SJSA1 (cell line): Measurements from ENCODE around the gene LSM11. TPM values are rescaled to one million over a fixed set of nuclear protein-coding genes. Genes with fewer than 3 reads are reported as not detected.
"Not testable (repeated sequence)": the region's sequence is repeated elsewhere in the genome, so short reads cannot be mapped to it uniquely, and the experiment has no call there.

Experiments
- DNase-seq, 2 experiments: peaks; one replicate each; pipeline ENCODE4 v3.0.0-alpha.2; 2015 to 2020; ENCODE audit warnings: low spot score in 2 of 2, low read depth in 1 of 2
- H3K27ac ChIP-seq: fragments of 250-450 bp; sonication (Bioruptor Pico); 2 replicates; pipeline ENCODE4 v1.5.1; 2020; ENCODE audit warnings: mild to moderate bottlenecking, moderate library complexity
- H3K27me3 ChIP-seq: fragments of 250-450 bp; sonication (Bioruptor Pico); replicated peaks from 2 replicates; pipeline ENCODE4 v1.5.1; 2020; ENCODE audit warnings: mild to moderate bottlenecking, moderate library complexity
- H3K36me3 ChIP-seq: fragments of 250-450 bp; sonication (Bioruptor Pico); 2 replicates; pipeline ENCODE4 v1.5.1; 2020; ENCODE audit warnings: mild to moderate bottlenecking
- H3K4me1 ChIP-seq: fragments of 250-450 bp; sonication (Bioruptor Pico); replicated peaks from 2 replicates; pipeline ENCODE4 v1.6.1; 2021; ENCODE audit warnings: mild to moderate bottlenecking
- H3K4me3 ChIP-seq: fragments of 250-450 bp; sonication (Bioruptor Pico); 2 replicates; pipeline ENCODE4 v1.5.1; 2020; ENCODE audit warnings: mild to moderate bottlenecking
- H3K9me3 ChIP-seq: fragments of 250-450 bp; sonication (Bioruptor Pico); replicated peaks from 2 replicates; pipeline ENCODE4 v1.5.1; 2020; ENCODE audit warnings: mild to moderate bottlenecking
- total RNA-seq: library from RNA; depleted of rRNA; stranded (reverse); fragments of >200 nt; shearing (Covaris generic); gene quantifications from 2 replicates; pipeline ENCODE4 v1.2.3, GENCODE V29; 2014

The LSM11 gene
- total RNA-seq, 1 experiment from 2014 or later, result 9.3 TPM

- H3K4me1 ChIP-seq, DNase-seq, H3K27me3 ChIP-seq, H3K36me3 ChIP-seq, H3K27ac ChIP-seq, H3K4me3 ChIP-seq, H3K9me3 ChIP-seq: not testable (repeated sequence)
Measured at GRCh38 chr5:157722895-157723294, 20.6 kb upstream of the LSM11 start.

GRCh38 chr5:157726607-157727006 is 16.9 kb upstream of the LSM11 start:
- not testable (repeated sequence) for H3K4me1 ChIP-seq, H3K9me3 ChIP-seq, H3K27me3 ChIP-seq, H3K4me3 ChIP-seq, H3K36me3 ChIP-seq, H3K27ac ChIP-seq, DNase-seq

GRCh38 chr5:157727858-157728257 is 15.7 kb upstream of the LSM11 start:
- not testable (repeated sequence) for H3K9me3 ChIP-seq, DNase-seq, H3K4me1 ChIP-seq, H3K4me3 ChIP-seq, H3K27me3 ChIP-seq, H3K36me3 ChIP-seq, H3K27ac ChIP-seq

DNA sequence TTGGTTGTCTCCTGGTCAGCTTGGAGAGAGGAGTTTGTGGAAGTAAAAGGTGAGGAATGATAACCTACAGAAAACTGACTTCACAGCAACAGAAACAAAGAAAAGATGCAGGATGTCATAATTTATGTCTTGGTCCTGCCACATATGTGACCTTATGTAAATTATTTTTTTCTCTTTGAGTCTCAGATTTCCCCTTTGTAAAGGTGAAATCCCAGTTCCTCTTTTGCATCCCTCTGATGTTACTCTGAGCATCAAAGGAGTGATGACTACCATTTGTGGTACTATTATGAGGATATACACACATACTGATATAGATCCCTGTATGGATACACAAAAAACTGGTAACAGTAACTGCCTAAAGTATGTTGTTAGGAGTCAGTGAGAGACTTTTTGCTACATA is 13.7 kb upstream of the LSM11 start:
- Histone ChIP-seq H3K27ac (no peak overlapping the region), H3K9me3 (no peaks in the 10 kb centered on the region), H3K4me1 (peaks cover 4% of the 10 kb centered on the region), H3K36me3 (peaks cover 22% of the 10 kb centered on the region), H3K4me3 (no peak overlapping the region), H3K27me3 (no peaks in the 10 kb centered on the region)
- DNase-seq, result no peak

DNA sequence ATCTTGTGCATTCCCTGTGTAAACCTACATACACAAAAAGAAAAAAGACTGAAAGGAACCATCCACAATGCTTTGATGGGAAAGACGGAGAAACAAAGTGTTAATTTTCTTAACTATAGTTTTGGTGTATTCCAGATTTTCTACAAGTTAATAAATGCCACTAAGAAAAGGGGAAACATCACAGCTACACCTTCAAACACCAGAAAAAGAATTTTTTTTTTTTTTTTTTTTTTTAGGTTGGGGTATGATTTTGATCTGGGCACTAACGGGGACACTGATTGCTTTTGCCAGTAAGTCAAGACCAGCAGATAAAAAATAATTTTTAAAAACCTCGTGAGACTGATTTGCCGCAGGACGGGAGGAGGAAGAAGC is 12.6 kb upstream of the LSM11 start:
- Histone ChIP-seq H3K27me3 (no peaks in the 10 kb centered on the region), H3K36me3 (peaks cover 32% of the 10 kb centered on the region), H3K4me1 (peaks cover 4% of the 10 kb centered on the region), H3K4me3 (peak overlapping the region; percentile 55), H3K9me3 (no peaks in the 10 kb centered on the region), H3K27ac (peak overlapping the region; percentile 66)
- DNase-seq, result no peak

- H3K36me3 ChIP-seq, result peaks cover 37% of the 10 kb centered on the region
- peaks cover 4% of the 10 kb centered on the region for H3K4me1 ChIP-seq
- no peaks in the 10 kb centered on the region for H3K9me3 ChIP-seq
- peak within 1 kb of the TSS; percentile 55 for H3K4me3 ChIP-seq
- peak within 1 kb of the TSS; percentile 66 for H3K27ac ChIP-seq
- DNase-seq, result peak; percentile 99 to 100
- H3K27me3 ChIP-seq, result no peaks in the 10 kb centered on the region
Measured at GRCh38 chr5:157731272-157732129, 12.0 kb upstream of the LSM11 start, which contains the start of gene THG1L. Gene THG1L, plus strand, starts transcription at chr5:157731420. Its CDS starts 21 bp downstream, at chr5:157731441.

GRCh38 chr5:157732130-157732514 is 11.4 kb upstream of the LSM11 start:
- Histone ChIP-seq H3K27ac (no peak overlapping the region), H3K27me3 (no peaks in the 10 kb centered on the region), H3K36me3 (peaks cover 42% of the 10 kb centered on the region), H3K4me1 (peaks cover 4% of the 10 kb centered on the region), H3K4me3 (no peak overlapping the region), H3K9me3 (no peaks in the 10 kb centered on the region)
- no peak for DNase-seq

DNA sequence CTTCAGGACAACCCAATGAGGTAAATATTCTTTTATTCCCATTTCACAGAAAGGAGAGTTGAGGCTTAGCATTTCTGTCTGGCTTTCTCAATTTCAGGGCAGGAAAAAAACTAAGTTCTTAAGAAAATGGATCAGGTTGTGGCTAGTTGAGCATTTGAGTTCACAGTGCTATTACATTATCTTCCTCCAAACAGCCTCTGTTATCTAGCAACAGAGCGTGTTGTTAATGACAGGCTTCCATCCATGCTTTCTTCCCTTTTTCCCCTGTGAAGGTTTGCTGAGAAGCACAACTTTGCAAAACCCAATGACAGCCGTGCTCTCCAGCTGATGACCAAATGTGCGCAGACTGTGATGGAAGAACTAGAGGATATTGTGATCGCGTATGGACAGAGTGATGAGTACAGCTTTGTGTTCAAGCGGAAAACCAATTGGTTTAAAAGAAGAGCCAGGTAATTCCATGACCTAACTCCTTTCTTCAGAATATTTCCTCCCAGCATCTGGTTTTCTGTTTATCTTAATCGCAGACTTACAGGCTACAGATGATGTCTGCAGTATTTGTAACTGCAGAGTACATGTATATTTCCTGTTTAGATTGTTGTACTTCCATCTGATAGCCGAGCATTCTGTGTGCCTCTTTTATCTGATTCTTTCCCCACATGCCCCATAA is 10.8 kb upstream of the LSM11 start:
- no peak for DNase-seq
- no peaks in the 10 kb centered on the region for H3K27me3 ChIP-seq
- H3K36me3 ChIP-seq, result peaks cover 48% of the 10 kb centered on the region
- no peaks in the 10 kb centered on the region for H3K9me3 ChIP-seq
- no peak overlapping the region for H3K4me3 ChIP-seq
- H3K4me1 ChIP-seq, result peaks cover 4% of the 10 kb centered on the region
- no peak overlapping the region for H3K27ac ChIP-seq

GRCh38 chr5:157734436-157734835 is 9.1 kb upstream of the LSM11 start:
- peaks cover 4% of the 10 kb centered on the region for H3K4me1 ChIP-seq
- H3K36me3 ChIP-seq, result peaks cover 60% of the 10 kb centered on the region
- H3K4me3 ChIP-seq, result no peak overlapping the region
- no peak for DNase-seq
- no peaks in the 10 kb centered on the region for H3K9me3 ChIP-seq
- H3K27ac ChIP-seq, result no peak overlapping the region
- no peaks in the 10 kb centered on the region for H3K27me3 ChIP-seq

GRCh38 chr5:157735991-157736390 is 7.5 kb upstream of the LSM11 start:
- H3K9me3 ChIP-seq, result no peaks in the 10 kb centered on the region
- no peak overlapping the region for H3K27ac ChIP-seq
- H3K27me3 ChIP-seq, result no peaks in the 10 kb centered on the region
- DNase-seq, result no peak
- no peaks in the 10 kb centered on the region for H3K4me1 ChIP-seq
- no peak overlapping the region for H3K4me3 ChIP-seq
- peaks cover 68% of the 10 kb centered on the region for H3K36me3 ChIP-seq

DNA sequence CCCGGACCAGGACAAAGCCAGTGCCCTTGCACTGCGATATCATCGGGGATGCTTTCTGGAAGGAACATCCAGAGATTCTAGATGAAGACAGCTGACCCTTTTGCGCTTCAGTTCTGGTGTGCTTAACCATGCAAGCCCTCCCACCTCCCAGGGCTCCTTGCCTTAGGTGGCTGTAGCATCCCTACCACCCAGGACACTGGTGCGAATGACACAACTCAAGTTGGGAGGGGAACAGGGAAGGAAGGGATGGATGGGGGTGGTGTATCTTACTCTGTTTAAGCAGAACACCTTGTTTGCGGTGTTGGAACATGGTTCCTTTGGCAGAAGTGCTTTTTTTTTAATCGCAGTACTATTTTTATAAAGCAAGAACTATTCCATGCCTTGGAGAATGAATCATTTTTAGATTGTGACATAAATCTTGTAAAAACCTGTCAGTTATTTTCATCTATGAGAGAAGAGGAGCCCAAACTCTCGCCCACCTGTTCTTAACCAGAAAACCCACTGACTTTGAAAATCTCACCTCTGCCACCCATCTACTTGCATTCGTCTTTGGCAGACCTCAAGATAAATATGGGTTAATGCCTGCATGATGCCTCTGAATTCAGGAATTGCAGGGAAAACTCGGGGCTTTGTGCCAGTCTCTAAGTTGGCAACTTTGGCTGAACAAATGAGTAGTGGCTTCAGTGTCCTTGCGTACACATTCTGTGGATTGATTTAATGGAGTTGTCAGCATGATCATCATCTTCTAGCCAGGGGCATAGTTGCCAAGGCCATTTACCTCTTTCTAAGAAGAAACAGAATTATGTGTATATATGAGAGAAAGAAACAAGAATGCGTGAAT is 3.9 kb upstream of the LSM11 start:
- H3K9me3 ChIP-seq, result no peaks in the 10 kb centered on the region
- no peak overlapping the region for H3K27ac ChIP-seq
- DNase-seq, result no peak
- no peak overlapping the region for H3K4me3 ChIP-seq
- H3K4me1 ChIP-seq, result peaks cover 7% of the 10 kb centered on the region
- peaks cover 54% of the 10 kb centered on the region for H3K36me3 ChIP-seq
- H3K27me3 ChIP-seq, result no peaks in the 10 kb centered on the region

DNA sequence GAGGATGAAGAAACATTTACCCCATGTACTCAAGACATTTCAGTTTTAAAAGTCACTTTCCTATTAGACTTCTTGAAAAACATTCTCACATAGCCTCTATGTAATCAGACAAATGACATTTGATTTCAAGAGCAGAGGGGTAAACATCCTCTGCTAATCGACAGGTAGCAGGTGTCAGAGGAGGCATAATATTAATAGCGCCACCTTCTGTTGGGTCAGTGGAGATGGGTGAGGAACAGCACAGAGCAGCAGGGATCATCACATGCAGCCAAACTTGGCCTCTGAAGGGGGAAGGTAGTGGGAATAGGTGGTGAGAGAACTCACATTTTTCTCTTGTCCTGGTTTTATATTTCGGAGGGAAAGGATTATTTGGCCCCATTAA is 3.3 kb upstream of the LSM11 start:
- H3K27me3 ChIP-seq, result no peaks in the 10 kb centered on the region
- no peaks in the 10 kb centered on the region for H3K9me3 ChIP-seq
- H3K4me3 ChIP-seq, result no peak overlapping the region
- DNase-seq, result no peak
- no peak overlapping the region for H3K27ac ChIP-seq
- peaks cover 48% of the 10 kb centered on the region for H3K36me3 ChIP-seq
- peaks cover 13% of the 10 kb centered on the region for H3K4me1 ChIP-seq

DNA sequence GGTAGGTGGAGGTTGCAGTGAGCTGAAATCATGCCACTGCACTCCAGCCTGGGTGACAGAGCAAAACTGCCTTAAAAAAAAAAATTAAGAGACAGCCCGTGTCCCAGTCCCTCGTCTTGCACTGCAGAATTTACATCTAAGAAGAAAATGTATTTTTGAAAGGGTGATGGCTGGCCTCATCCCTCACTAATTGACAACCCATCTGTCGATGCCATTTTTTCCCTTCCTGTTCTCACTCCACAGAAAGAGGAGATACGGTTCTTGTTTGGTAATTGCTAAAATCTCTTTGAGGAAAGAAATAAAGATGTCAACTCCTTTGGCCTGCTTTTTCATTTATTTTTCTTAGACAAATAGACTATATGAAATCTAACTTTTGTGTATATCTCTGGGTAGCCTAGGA is 2.4 kb upstream of the LSM11 start:
- H3K9me3 ChIP-seq, result no peaks in the 10 kb centered on the region
- H3K36me3 ChIP-seq, result peaks cover 40% of the 10 kb centered on the region
- no peak overlapping the region for H3K4me3 ChIP-seq

More for the DNA sequence above, 2.4 kb upstream of the LSM11 start:
- no peak overlapping the region for H3K27ac ChIP-seq
- peaks cover 13% of the 10 kb centered on the region for H3K4me1 ChIP-seq
- H3K27me3 ChIP-seq, result no peaks in the 10 kb centered on the region
- no peak for DNase-seq
